ENCODE results near the gene WDR72.
"Not testable (repeated sequence)": the region's sequence is repeated elsewhere in the genome, so short reads cannot be mapped to it uniquely, and the experiment has no call there.

The WDR72 gene

GRCh38 chr15:53695365-53695764 lies 64.1 kb downstream of the WDR72 start:
- no peak for DNase-seq

GRCh38 chr15:53694476-53694874 lies 65.0 kb downstream of the WDR72 start:
- no peak for DNase-seq

GRCh38 chr15:53693729-53694475 lies 65.6 kb downstream of the WDR72 start:
- no peak for DNase-seq

DNA sequence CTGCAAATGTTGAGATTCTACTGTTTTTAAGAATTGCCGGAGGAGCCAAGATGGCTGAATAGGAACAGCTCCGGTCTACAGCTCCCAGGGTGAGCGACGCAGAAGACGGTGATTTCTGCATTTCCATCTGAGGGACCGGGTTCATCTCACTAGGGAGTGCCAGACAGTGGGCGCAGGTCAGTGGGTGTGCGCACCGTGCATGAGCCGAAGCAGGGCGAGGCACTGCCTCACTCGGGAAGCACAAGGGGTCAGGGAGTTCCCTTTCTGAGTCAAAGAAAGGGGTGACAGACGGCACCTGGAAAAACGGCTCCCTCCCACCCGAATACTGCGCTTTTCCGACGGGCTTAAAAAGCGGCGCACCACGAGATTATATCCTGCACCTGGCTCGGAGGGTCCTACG lies 75.3 kb downstream of the WDR72 start:
- DNase-seq, result not testable (repeated sequence)

DNA sequence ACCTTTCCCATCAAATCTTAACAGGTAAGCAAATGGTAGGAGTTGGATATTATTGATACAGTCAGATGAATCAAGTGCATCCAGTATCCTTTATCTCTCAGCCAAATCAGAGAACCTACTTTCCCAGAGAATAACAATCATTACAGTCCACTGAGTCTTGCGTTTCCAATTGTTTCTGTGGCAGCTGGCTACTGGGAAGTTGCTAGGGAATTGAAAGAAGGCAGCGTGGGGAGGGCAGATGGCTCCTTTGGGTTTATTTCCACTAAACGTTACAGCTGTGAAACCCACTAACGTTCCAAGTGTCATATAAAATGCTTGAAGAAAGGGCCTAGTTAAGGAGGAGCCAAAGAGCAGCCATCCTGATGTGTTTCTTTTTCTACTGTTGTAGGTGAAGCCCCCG lies 78.4 kb downstream of the WDR72 start:
- DNase-seq, result no peak

- peak; percentile 9 for DNase-seq
These were observed 83.6 kb downstream of the WDR72 start for GRCh38 chr15:53675832-53676231.

GRCh38 chr15:53671545-53671944 lies 87.9 kb downstream of the WDR72 start:
- no peak for DNase-seq

DNA sequence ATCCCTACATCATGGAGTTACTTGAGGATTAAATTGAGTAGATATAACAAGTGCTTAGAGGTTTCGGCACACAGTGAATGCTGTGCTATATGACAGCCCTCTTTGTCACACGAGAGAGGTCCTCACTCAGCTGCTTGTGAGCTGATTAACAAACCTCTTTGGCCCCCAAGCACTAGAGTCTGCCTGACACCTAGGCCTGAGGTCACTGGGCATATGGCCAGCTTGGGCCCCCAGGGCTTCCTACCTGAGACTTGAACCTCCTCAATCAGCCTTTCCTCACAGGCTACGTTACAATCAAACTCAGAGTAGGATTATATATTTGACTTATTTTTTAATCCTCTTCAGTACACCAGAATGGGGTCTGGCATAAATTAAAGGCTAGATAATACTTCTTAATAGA lies 88.8 kb downstream of the WDR72 start:
- DNase-seq, result no peak

DNA sequence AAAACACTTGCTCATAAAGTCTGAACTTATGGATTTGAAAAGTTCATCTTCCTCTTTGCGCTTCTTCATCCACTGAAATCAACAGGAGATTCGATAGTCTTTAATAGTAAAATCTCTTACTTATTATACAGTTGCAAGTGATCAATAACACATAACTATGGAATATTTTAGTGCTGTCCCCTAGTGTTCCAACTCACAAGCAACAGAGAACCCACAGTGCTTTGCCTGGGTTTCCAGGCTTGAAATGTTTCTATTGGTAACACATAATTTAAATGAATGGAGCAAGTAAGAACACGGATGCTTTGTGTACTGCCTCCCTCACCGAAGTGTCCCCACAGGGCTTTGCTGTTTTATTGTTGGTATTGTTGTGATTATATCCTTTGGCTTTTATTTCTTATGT lies 93.5 kb downstream of the WDR72 start:
- DNase-seq, result no peak

- no peak for DNase-seq
These were observed 100.5 kb downstream of the WDR72 start for GRCh38 chr15:53658827-53659555.

DNA sequence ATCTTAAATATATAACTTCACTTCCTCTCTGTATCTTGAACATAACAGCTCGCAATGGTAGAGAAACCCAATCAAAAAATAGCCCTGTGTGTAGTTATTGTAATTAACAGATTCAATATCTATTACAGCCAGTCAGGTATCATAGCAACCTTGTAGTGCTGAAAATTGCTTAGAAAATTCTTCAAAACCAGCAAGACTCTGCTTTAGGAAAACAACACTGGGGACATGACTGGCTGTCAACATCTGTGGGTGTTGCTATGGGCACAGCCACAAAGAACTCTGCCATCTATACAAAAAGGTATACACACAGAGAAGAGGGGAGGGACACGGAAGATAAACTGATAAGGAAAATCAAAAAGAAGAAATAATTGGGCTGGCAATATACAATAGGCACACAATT lies 101.2 kb downstream of the WDR72 start:
- DNase-seq, result no peak

GRCh38 chr15:53648934-53649333 lies 110.5 kb downstream of the WDR72 start:
- DNase-seq, result no peak

- DNase-seq, result no peak
These were observed 114.8 kb downstream of the WDR72 start for GRCh38 chr15:53644660-53645059.

GRCh38 chr15:53634517-53635106 lies 124.9 kb downstream of the WDR72 start:
- no peak for DNase-seq

DNA sequence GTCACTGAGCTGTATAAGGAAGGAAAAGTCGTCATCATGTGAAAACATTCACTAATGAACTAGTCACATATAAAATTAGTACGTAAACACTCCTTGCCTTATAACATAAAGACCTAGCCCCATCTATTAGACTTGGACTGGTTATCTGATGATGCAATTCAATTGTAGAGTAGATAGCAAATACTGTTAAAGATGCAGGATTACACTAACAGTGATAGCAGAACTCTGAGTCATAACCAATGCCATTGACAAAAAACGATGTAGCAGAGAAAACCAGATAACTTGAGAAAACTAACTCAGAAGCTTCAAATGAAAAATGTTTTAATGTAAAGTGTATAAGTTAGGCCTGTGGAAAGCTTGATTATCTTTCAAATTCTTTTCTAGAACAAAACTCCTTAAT lies 132.2 kb downstream of the WDR72 start:
- DNase-seq, result no peak

- no peak for DNase-seq
These were observed 133.3 kb downstream of the WDR72 start for GRCh38 chr15:53625962-53626845.

DNA sequence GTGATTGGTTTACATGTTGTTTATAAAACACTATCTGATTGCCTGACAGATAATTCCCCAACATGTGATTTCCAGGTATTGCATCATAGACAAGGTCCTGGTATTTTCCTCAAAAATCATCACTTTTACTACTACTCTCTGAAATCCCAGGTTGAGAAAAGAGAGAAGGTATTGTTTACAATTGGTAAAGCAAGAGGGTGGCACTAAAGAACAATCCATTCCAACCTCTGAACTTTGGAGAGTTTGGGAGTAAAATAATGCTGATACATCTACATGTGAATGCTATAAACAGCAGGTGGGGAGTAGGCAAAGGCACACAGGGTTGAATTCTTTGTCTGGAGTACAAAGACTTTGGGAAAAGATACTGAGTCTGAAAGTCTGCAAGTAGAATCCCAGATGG lies 134.2 kb downstream of the WDR72 start:
- no peak for DNase-seq

DNA sequence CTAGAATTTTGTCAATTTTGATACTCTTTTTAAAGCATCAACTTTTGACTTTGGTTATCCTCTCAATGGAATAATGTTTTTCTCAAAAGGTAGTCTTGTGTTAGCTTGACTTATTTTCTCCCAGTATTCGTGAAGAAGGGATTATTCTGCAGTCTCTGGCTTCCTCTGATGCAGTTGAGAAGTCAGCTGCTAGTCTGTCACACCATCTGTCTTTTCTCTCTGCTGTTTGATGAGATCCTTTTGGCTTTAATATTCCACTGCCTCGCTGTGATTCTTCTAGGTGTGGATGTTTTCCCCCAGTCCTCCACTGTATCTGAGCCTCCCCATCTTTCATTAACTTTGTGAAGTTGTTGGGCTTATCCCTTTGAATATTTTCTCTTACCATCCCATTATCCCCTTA lies 141.0 kb downstream of the WDR72 start:
- no peak for DNase-seq

DNA sequence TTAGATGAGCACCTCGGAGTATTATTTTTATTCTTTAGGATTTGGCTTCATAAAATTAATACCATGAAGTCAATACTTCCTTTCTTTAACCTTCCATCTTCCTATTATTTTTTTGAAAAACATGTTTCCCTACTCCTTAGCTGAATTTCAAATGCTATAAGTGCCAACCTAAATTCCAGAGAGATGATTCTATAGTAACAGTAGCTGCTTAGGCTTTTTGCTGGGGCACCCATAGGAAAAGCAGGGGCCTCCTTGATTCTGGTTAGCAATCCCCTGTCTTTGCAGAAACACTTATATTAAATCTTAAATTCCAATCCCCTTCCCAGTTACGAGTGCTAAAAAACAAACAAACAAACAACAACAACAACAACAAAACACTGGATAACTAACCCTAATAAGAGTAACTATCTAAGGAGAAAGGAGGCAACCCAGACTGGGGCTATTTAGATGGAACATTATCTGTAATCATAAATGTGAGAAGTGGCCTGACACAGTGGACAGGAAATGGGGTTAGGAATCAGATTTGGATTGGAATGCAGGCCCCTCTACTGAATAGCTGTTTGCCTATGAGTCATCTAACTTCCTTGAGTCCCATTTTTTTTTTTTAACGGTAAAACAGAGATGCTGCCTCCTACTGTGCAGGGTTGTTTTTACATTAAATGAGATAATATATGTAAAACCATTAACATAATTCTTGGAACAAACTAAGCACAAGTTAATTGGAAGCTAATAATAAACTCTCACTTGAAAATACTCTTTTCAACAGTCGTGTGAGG lies 148.1 kb downstream of the WDR72 start:
- DNase-seq, result no peak

DNA sequence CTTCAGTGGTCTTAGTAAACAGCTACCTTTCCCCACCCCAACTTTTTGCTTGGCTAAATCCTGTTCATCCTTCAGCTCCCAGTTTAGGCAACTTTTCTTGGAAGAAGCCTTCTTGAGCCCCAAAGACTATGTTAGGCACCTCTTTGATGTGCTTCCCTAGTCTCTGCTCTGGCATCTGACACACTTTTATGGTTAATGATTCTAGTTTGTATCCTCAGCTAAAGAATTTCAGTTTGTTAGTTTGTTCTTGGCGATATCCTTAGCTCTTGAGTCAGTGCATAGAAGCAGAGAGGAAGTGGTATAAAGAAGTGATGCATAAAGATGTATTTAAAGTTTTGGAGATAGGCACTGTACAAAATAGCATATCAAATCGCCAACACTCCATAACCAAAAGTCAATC lies 168.4 kb downstream of the WDR72 start:
- DNase-seq, result no peak

DNA sequence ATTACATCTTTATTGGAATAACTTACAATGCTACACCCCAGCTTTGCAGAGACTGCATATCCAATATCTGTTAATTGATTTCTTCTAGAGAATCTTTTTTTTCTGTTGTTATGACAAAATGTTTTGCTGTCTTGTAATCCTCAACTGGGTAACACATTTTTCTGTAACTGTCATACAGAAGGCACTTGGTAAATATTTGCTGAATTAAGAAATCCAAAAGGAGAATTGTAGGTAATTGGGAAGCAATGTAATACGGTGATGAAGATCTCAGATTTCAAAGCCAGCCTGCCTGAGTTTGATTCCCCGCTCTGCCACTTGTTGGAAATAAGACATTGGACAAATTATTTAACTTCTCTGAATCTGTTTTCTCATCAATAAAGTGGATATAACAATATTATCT lies 169.1 kb downstream of the WDR72 start:
- DNase-seq, result no peak

GRCh38 chr15:53589520-53590057 lies 169.9 kb downstream of the WDR72 start:
- DNase-seq, result no peak

All from T1000 (cell line).